Measurements from ENCODE around the gene ANKZF1.

ANKZF1 gene

GRCh38 chr2:219270055-219270372, 40.4 kb downstream of the ANKZF1 start:
- H4K20me1 ChIP-seq (ENCODE audit: insufficient read depth): no peaks in the 10 kb centered on the region
- no peak overlapping the region for H3K4me3 ChIP-seq (IDR thresholded peaks at IDR 0.05; ENCODE audit: insufficient read depth, low read depth, low read length)
- H3K4me2 ChIP-seq: no peak overlapping the region
- no peak for TF ChIP-seq CTCF (conservative IDR thresholded peaks at IDR 0.05; ENCODE audit: low read depth, low read length)
- H2AFZ ChIP-seq (ENCODE audit: low read depth): no peak overlapping the region
- no peaks in the 10 kb centered on the region for H3K36me3 ChIP-seq (ENCODE audit: insufficient read depth)
- no peaks in the 10 kb centered on the region for H3K27me3 ChIP-seq (ENCODE audit: insufficient read depth, low read depth)
- no peaks in the 10 kb centered on the region for H3K4me1 ChIP-seq (ENCODE audit: low read depth, poor library complexity, severe bottlenecking)
- no peak overlapping the region for H3K9ac ChIP-seq
- no peaks in the 10 kb centered on the region for H3K79me2 ChIP-seq (ENCODE audit: insufficient read depth, low read depth)
- no peak overlapping the region for H3K27ac ChIP-seq

- Histone ChIP-seq H3K4me3 (IDR thresholded peaks at IDR 0.05; ENCODE audit: insufficient read depth, low read depth, low read length) (no peak overlapping the region), H3K27me3 (ENCODE audit: insufficient read depth, low read depth) (no peaks in the 10 kb centered on the region), H3K4me1 (ENCODE audit: low read depth, poor library complexity, severe bottlenecking) (no peaks in the 10 kb centered on the region), H3K27ac (no peak overlapping the region), H3K79me2 (ENCODE audit: insufficient read depth, low read depth) (no peaks in the 10 kb centered on the region), H2AFZ (ENCODE audit: low read depth) (no peak overlapping the region), H4K20me1 (ENCODE audit: insufficient read depth) (no peaks in the 10 kb centered on the region), H3K9ac (no peak overlapping the region), H3K4me2 (no peak overlapping the region), H3K36me3 (ENCODE audit: insufficient read depth) (no peaks in the 10 kb centered on the region)
- no peak for TF ChIP-seq CTCF (conservative IDR thresholded peaks at IDR 0.05; ENCODE audit: low read depth, low read length)
These were observed 41.4 kb downstream of the ANKZF1 start for GRCh38 chr2:219271021-219271420.

DNA sequence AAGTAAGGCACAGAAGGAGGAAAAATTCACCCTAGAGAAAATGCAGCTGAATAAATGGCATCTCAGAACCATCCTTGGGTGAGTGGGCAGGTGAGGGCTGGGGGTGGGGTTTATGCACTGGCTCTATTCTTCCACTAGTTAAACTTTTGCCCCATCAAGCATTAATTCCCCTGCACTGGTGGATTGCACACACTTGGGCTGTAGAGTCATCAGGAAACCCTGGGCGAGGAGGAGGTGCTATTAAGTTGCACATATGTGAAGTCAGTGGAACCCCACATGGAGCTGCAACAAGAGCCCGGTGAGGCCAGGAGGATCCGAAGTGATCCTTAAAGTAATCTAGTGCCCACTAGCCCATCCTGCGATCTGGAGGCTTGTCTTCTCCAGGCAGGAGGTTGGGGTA, 42.8 kb downstream of the ANKZF1 start:
- Histone ChIP-seq H3K27me3 (ENCODE audit: insufficient read depth, low read depth) (no peaks in the 10 kb centered on the region), H3K9ac (no peak overlapping the region), H3K4me1 (ENCODE audit: low read depth, poor library complexity, severe bottlenecking) (peaks cover 6% of the 10 kb centered on the region), H2AFZ (ENCODE audit: low read depth) (no peak overlapping the region), H3K79me2 (ENCODE audit: insufficient read depth, low read depth) (no peaks in the 10 kb centered on the region), H3K4me2 (no peak overlapping the region), H4K20me1 (ENCODE audit: insufficient read depth) (no peaks in the 10 kb centered on the region), H3K4me3 (IDR thresholded peaks at IDR 0.05; ENCODE audit: insufficient read depth, low read depth, low read length) (no peak overlapping the region), H3K27ac (no peak overlapping the region), H3K36me3 (ENCODE audit: insufficient read depth) (no peaks in the 10 kb centered on the region)
- TF ChIP-seq CTCF (conservative IDR thresholded peaks at IDR 0.05; ENCODE audit: low read depth, low read length): no peak

GRCh38 chr2:219272995-219273394, 43.4 kb downstream of the ANKZF1 start:
- Histone ChIP-seq H3K4me3 (IDR thresholded peaks at IDR 0.05; ENCODE audit: insufficient read depth, low read depth, low read length) (no peak overlapping the region), H3K27ac (no peak overlapping the region), H4K20me1 (ENCODE audit: insufficient read depth) (no peaks in the 10 kb centered on the region), H2AFZ (ENCODE audit: low read depth) (no peak overlapping the region), H3K9ac (no peak overlapping the region), H3K4me1 (ENCODE audit: low read depth, poor library complexity, severe bottlenecking) (peaks cover 12% of the 10 kb centered on the region), H3K27me3 (ENCODE audit: insufficient read depth, low read depth) (no peaks in the 10 kb centered on the region), H3K36me3 (ENCODE audit: insufficient read depth) (no peaks in the 10 kb centered on the region), H3K4me2 (no peak overlapping the region), H3K79me2 (ENCODE audit: insufficient read depth, low read depth) (no peaks in the 10 kb centered on the region)
- no peak for TF ChIP-seq CTCF (conservative IDR thresholded peaks at IDR 0.05; ENCODE audit: low read depth, low read length)

GRCh38 chr2:219273937-219274336, 44.3 kb downstream of the ANKZF1 start:
- Histone ChIP-seq H3K9ac (no peak overlapping the region), H2AFZ (ENCODE audit: low read depth) (no peak overlapping the region), H3K36me3 (ENCODE audit: insufficient read depth) (no peaks in the 10 kb centered on the region), H3K4me1 (ENCODE audit: low read depth, poor library complexity, severe bottlenecking) (peaks cover 21% of the 10 kb centered on the region), H3K4me3 (IDR thresholded peaks at IDR 0.05; ENCODE audit: insufficient read depth, low read depth, low read length) (no peak overlapping the region), H4K20me1 (ENCODE audit: insufficient read depth) (no peaks in the 10 kb centered on the region), H3K79me2 (ENCODE audit: insufficient read depth, low read depth) (no peaks in the 10 kb centered on the region), H3K27me3 (ENCODE audit: insufficient read depth, low read depth) (no peaks in the 10 kb centered on the region), H3K4me2 (no peak overlapping the region), H3K27ac (no peak overlapping the region)
- TF ChIP-seq CTCF (conservative IDR thresholded peaks at IDR 0.05; ENCODE audit: low read depth, low read length): no peak

All from KMS-11 (cell line).